ENCODE data around the gene IYD. TPM values are rescaled to one million over a fixed set of nuclear protein-coding genes. Genes with fewer than 3 reads are reported as not detected.

The IYD gene
- total and polyA plus RNA-seq, 9 donors: not detected

- Histone ChIP-seq H3K27ac (no peak overlapping the region), H3K4me1 (ENCODE audit: insufficient read depth) (no peaks in the 10 kb centered on the region), H3K4me3 (no peak overlapping the region), H3K27me3 (no peaks in the 10 kb centered on the region), H3K36me3 (no peaks in the 10 kb centered on the region), H3K9me3 (no peaks in the 10 kb centered on the region)
- TF ChIP-seq EP300 (IDR thresholded peaks at IDR 0.05) (no peak), CTCF (IDR thresholded peaks at IDR 0.05) (no peak), POLR2A (IDR thresholded peaks at IDR 0.05) (no peak)
- intact Hi-C loops (cut with DNase I): no loop called here
- 93 to 96% (median 94%) methylated on average over 3 of the region's 3 CpGs for WGBS, 3 donors
- no peak for DNase-seq
Measured at GRCh38 chr6:150435360-150435759, 66.5 kb downstream of the IYD start.

- intact Hi-C loops (cut with DNase I): no loop called here
- 80 to 83% (median 80%) methylated on average over 10 of the region's 10 CpGs for WGBS, 3 donors
- TF ChIP-seq EP300 (IDR thresholded peaks at IDR 0.05) (no peak), CTCF (IDR thresholded peaks at IDR 0.05) (no peak)
- no peaks in the 10 kb centered on the region for H3K9me3 ChIP-seq
- no peak overlapping the region for H3K27ac ChIP-seq
- no peaks in the 10 kb centered on the region for H3K4me1 ChIP-seq (ENCODE audit: insufficient read depth)
- no peaks in the 10 kb centered on the region for H3K36me3 ChIP-seq
- no peaks in the 10 kb centered on the region for H3K27me3 ChIP-seq
- H3K4me3 ChIP-seq: no peak overlapping the region
- DNase-seq: no peak
Measured at GRCh38 chr6:150435832-150436231, 67.0 kb downstream of the IYD start.

- 93 to 96% (median 95%) methylated on average over 8 of the region's 8 CpGs for WGBS, 3 donors
- no peak overlapping the region for H3K4me3 ChIP-seq
- H3K27me3 ChIP-seq: no peaks in the 10 kb centered on the region
- no peaks in the 10 kb centered on the region for H3K36me3 ChIP-seq
- no peak for TF ChIP-seq CTCF (IDR thresholded peaks at IDR 0.05)
- H3K9me3 ChIP-seq: no peaks in the 10 kb centered on the region
- intact Hi-C loops (cut with DNase I): no loop called here
- no peak overlapping the region for H3K27ac ChIP-seq
- no peak for DNase-seq
- H3K4me1 ChIP-seq (ENCODE audit: insufficient read depth): no peaks in the 10 kb centered on the region
Measured at GRCh38 chr6:150439373-150439772, 70.6 kb downstream of the IYD start.

GRCh38 chr6:150443621-150444020 lies 74.8 kb downstream of the IYD start:
- TF ChIP-seq CTCF (IDR thresholded peaks at IDR 0.05) (no peak), EP300 (IDR thresholded peaks at IDR 0.05) (no peak), POLR2A (IDR thresholded peaks at IDR 0.05) (no peak)
- H3K27me3 ChIP-seq: no peaks in the 10 kb centered on the region
- intact Hi-C loops (cut with DNase I): no loop called here
- H3K9me3 ChIP-seq: no peaks in the 10 kb centered on the region
- no peaks in the 10 kb centered on the region for H3K4me1 ChIP-seq (ENCODE audit: insufficient read depth)
- H3K4me3 ChIP-seq: no peak overlapping the region
- whole genome bisulfite sequencing, 3 donors: 60 to 76% (median 66%) methylated on average over 4 to 5 of the region's 5 CpGs
- H3K36me3 ChIP-seq: no peaks in the 10 kb centered on the region
- H3K27ac ChIP-seq: no peak overlapping the region
- no peak for DNase-seq

- WGBS, 3 donors: 71 to 83% (median 75%) methylated on average over 6 of the region's 6 CpGs
- no peak for DNase-seq
- no peak for TF ChIP-seq CTCF (IDR thresholded peaks at IDR 0.05)
- TF ChIP-seq POLR2A (IDR thresholded peaks at IDR 0.05): no peak
- TF ChIP-seq EP300 (IDR thresholded peaks at IDR 0.05): no peak
Measured at GRCh38 chr6:150444308-150444707, 75.5 kb downstream of the IYD start.

More at GRCh38 chr6:150444308-150444707, 75.5 kb downstream of the IYD start:
- Histone ChIP-seq H3K9me3 (no peaks in the 10 kb centered on the region), H3K27ac (no peak overlapping the region), H3K27me3 (no peaks in the 10 kb centered on the region), H3K4me3 (no peak overlapping the region), H3K36me3 (no peaks in the 10 kb centered on the region), H3K4me1 (ENCODE audit: insufficient read depth) (no peaks in the 10 kb centered on the region)
- intact Hi-C loops (cut with DNase I): no loop called here

Data from ovary (tissue), 9 donors.